Embryonic facial prominence (tissue), 1 donor: ENCODE results near the gene REX1BD.

Experiments
- DNase-seq: peaks from one replicate; pipeline ENCODE4 v3.0.0-alpha.2; 2016; ENCODE audit errors: extremely low spot score

REX1BD gene

GRCh38 chr19:18603255-18603957, 14.8 kb downstream of the REX1BD start:
- DNase-seq = no peak

- no peak for DNase-seq
Measured at GRCh38 chr19:18603958-18604819, 15.6 kb downstream of the REX1BD start.

- no peak for DNase-seq
Measured at GRCh38 chr19:18604820-18605159, 16.2 kb downstream of the REX1BD start.

- no peak for DNase-seq
Measured at GRCh38 chr19:18605196-18605545, 16.6 kb downstream of the REX1BD start.

- no peak for DNase-seq
Measured at GRCh38 chr19:18605546-18606280, 17.1 kb downstream of the REX1BD start.

GRCh38 chr19:18606281-18607225, 18.0 kb downstream of the REX1BD start, which contains the start of gene CRLF1:
Gene CRLF1, minus strand, starts transcription at chr19:18606799. Its CDS starts 143 bp downstream, at chr19:18606656.
- no peak for DNase-seq

GRCh38 chr19:18607226-18608101, 18.9 kb downstream of the REX1BD start:
- no peak for DNase-seq

GRCh38 chr19:18608102-18608804, 19.7 kb downstream of the REX1BD start:
- DNase-seq = no peak

GRCh38 chr19:18608805-18609716, 20.5 kb downstream of the REX1BD start:
- no peak for DNase-seq

- no peak for DNase-seq
Measured at GRCh38 chr19:18609717-18610051, 21.1 kb downstream of the REX1BD start.

- no peak for DNase-seq
Measured at GRCh38 chr19:18610245-18610555, 21.6 kb downstream of the REX1BD start.

GRCh38 chr19:18610556-18611326, 22.1 kb downstream of the REX1BD start:
- DNase-seq = no peak

- DNase-seq = no peak
Measured at GRCh38 chr19:18611327-18612050, 22.9 kb downstream of the REX1BD start.

- DNase-seq = no peak
Measured at GRCh38 chr19:18612051-18612771, 23.6 kb downstream of the REX1BD start.

- DNase-seq = no peak
Measured at GRCh38 chr19:18612772-18613588, 24.4 kb downstream of the REX1BD start, which contains the start of gene TMEM59L. Gene TMEM59L, plus strand, starts transcription at chr19:18612870. Its CDS starts 89 bp downstream, at chr19:18612959.
